ENCODE results near the gene CHTF18. TPM values are rescaled to one million over a fixed set of nuclear protein-coding genes. Genes with fewer than 3 reads are reported as not detected.

CHTF18 gene
- total RNA-seq, 1 experiment from 2014 or later = 120 TPM

DNA sequence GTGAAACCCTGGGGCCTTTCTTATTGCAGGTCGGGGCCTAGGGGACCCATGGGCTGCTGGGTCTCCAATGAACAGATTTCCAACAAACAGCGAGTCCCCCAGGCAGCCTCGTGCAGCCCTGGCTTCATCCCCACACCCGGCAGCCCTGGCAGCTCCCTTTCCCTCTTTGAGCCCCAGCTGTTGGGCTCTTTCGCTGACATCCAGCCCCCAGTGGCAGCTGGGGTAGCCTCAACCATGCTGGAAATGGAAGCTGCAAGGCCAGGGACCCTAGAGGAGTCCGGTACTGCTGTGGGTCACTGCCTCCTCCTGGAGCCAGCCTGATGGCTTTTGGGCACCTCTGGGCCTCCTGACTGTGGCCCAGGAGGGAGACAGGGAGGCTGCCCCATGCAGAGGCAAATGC, 6.2 kb upstream of the CHTF18 start:
- H3K23ac ChIP-seq (ENCODE audit: insufficient read length, low read depth, low read length) = no peak overlapping the region
- H4K20me1 ChIP-seq (ENCODE audit: control insufficient read depth, insufficient read depth, insufficient read length) = peaks cover 3% of the 10 kb centered on the region
- no peak overlapping the region for H3T11ph ChIP-seq (ENCODE audit: low read length)
- WGBS (ENCODE audit: extremely low coverage, insufficient read length, low lambda C conversion rate) = no CpG with 5 or more reads among the region's 6 CpGs
- H2BK5ac ChIP-seq (ENCODE audit: insufficient read length, low read length) = no peak overlapping the region
- TF ChIP-seq, protein P1, sequence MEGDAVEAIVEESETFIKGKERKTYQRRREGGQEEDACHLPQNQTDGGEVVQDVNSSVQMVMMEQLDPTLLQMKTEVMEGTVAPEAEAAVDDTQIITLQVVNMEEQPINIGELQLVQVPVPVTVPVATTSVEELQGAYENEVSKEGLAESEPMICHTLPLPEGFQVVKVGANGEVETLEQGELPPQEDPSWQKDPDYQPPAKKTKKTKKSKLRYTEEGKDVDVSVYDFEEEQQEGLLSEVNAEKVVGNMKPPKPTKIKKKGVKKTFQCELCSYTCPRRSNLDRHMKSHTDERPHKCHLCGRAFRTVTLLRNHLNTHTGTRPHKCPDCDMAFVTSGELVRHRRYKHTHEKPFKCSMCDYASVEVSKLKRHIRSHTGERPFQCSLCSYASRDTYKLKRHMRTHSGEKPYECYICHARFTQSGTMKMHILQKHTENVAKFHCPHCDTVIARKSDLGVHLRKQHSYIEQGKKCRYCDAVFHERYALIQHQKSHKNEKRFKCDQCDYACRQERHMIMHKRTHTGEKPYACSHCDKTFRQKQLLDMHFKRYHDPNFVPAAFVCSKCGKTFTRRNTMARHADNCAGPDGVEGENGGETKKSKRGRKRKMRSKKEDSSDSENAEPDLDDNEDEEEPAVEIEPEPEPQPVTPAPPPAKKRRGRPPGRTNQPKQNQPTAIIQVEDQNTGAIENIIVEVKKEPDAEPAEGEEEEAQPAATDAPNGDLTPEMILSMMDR (conservative IDR thresholded peaks at IDR 0.05) = no peak
- no peak overlapping the region for H3K9ac ChIP-seq (ENCODE audit: extremely low read depth, insufficient read length, low read length)
- no peaks in the 10 kb centered on the region for H3K23me2 ChIP-seq (ENCODE audit: insufficient read length, low read depth, low read length, poor library complexity, severe bottlenecking)
- Mint-ChIP-seq H3K36me3 (ENCODE audit: insufficient read depth in 1 of 3, low read depth in 3 of 3) (peaks cover 0 to 6% (median 5%) of the 10 kb centered on the region in 3 experiments; a peak in 4 of 7 replicates), H3K4me3 (no peak overlapping the region), H3K27ac (no peak overlapping the region), H3K9me3 (no peaks in the 10 kb centered on the region), H3K27me3 (ENCODE audit: low read depth) (peaks cover 24% of the 10 kb centered on the region), H3K4me1 (no peaks in the 10 kb centered on the region)
- no peaks in the 10 kb centered on the region for H3K4me1 ChIP-seq (ENCODE audit: insufficient read depth, low read length)
- H2BK12ac ChIP-seq (ENCODE audit: insufficient read length, low read depth, low read length) = no peak overlapping the region
- no peak overlapping the region for H3K56ac ChIP-seq (ENCODE audit: insufficient read length, low read depth, low read length)
- H2AFZ ChIP-seq (ENCODE audit: low read length) = no peak overlapping the region
- no peaks in the 10 kb centered on the region for H3K79me2 ChIP-seq (ENCODE audit: insufficient read depth, low read length)
- H3K79me1 ChIP-seq (ENCODE audit: insufficient read depth, low read depth, low read length, poor library complexity, severe bottlenecking) = no peaks in the 10 kb centered on the region
- H4K8ac ChIP-seq (replicated peaks; ENCODE audit: insufficient read length, low read depth, low read length) = no peak overlapping the region
- H2BK120ac ChIP-seq (ENCODE audit: low read depth, low read length, poor library complexity, severe bottlenecking) = no peak overlapping the region
- no peak overlapping the region; the same call in 1 of the 2 replicates for H3K14ac ChIP-seq (ENCODE audit: insufficient read depth, low read length)
- no peak overlapping the region for H2BK20ac ChIP-seq (ENCODE audit: low read depth, low read length, poor library complexity, severe bottlenecking)
- no peak overlapping the region for H2BK15ac ChIP-seq (ENCODE audit: low read depth, low read length)
- H2AK5ac ChIP-seq (ENCODE audit: insufficient read length, low read length) = no peak overlapping the region
- H3K18ac ChIP-seq (ENCODE audit: insufficient read length, low read depth, low read length) = no peak overlapping the region
- no peaks in the 10 kb centered on the region; the same call in 1 of the 2 replicates for H3K27me3 ChIP-seq (ENCODE audit: insufficient read depth, low read length)
- H3K4me2 ChIP-seq (ENCODE audit: insufficient read depth, insufficient read length, low read length) = no peak overlapping the region
- no peaks in the 10 kb centered on the region for H3K9me3 ChIP-seq (ENCODE audit: control insufficient read depth, low read depth, low read length)
- no peak overlapping the region for H3K27ac ChIP-seq (ENCODE audit: insufficient read length, low read depth, low read length)
- H3K4ac ChIP-seq (ENCODE audit: low read depth, low read length) = no peak overlapping the region
- H4K5ac ChIP-seq (ENCODE audit: insufficient read length, low read depth, low read length) = no peak overlapping the region
- DNase-seq = no peak
- H4K91ac ChIP-seq (ENCODE audit: insufficient read length, low read depth, low read length) = no peak overlapping the region
